ENCODE results near the gene VAV2. TPM values are rescaled to one million over a fixed set of nuclear protein-coding genes. Genes with fewer than 3 reads are reported as not detected.

VAV2 gene
- total RNA-seq, 1 donor from 2014 or later: 8.3 TPM

DNA sequence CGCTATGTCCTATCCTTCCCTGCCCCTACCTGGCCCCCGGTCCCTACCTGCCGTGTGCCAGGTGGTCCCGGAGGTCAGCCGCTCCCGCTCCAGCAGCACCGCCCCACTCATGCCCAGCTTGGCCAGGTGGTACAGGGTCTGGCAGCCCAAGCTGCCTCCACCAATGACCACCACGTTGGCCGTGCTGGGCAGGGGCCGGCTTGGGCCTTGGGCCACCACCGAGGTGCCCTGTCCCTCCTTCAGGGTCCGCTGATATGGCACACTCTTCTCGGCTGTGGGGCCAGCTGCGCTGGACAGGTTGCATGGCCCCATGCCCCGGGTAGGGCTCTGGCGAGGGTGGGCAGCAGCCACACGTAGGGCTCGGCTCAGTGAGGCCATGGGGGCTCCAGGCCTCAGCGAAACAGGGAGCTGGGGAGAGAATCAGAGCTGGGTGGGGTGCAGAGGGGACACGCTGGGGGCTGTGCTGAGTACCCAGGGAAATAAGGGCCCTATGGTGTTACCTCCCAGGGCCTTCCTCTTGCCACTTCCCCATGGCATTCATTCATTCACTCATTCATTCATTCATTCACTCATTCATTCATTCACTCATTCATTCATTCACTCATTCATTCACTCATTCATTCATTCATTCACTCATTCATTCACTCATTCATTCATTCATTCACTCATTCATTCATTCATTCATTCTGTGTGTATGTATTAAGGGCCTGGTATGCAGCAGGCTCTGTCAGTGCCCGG, 258.2 kb downstream of the VAV2 start:
- intact Hi-C loops (cut with DNase I): no loop called here
- H3K4me3 ChIP-seq: no peak overlapping the region
- H3K27ac ChIP-seq: no peak overlapping the region
- H3K9me3 ChIP-seq: no peaks in the 10 kb centered on the region
- H3K27me3 ChIP-seq: no peaks in the 10 kb centered on the region
- peaks cover 16% of the 10 kb centered on the region for H3K4me1 ChIP-seq
- DNase-seq (ENCODE audit: extremely low spot score in 2 of 2): peak in 1 of 2 donors; percentile 32
- TF ChIP-seq POLR2A (IDR thresholded peaks at IDR 0.05): no peak
- no peak for TF ChIP-seq POLR2AphosphoS5 (IDR thresholded peaks at IDR 0.05; ENCODE audit: insufficient read depth in 1 of 2, low read depth in 1 of 2)
- TF ChIP-seq, protein P1, sequence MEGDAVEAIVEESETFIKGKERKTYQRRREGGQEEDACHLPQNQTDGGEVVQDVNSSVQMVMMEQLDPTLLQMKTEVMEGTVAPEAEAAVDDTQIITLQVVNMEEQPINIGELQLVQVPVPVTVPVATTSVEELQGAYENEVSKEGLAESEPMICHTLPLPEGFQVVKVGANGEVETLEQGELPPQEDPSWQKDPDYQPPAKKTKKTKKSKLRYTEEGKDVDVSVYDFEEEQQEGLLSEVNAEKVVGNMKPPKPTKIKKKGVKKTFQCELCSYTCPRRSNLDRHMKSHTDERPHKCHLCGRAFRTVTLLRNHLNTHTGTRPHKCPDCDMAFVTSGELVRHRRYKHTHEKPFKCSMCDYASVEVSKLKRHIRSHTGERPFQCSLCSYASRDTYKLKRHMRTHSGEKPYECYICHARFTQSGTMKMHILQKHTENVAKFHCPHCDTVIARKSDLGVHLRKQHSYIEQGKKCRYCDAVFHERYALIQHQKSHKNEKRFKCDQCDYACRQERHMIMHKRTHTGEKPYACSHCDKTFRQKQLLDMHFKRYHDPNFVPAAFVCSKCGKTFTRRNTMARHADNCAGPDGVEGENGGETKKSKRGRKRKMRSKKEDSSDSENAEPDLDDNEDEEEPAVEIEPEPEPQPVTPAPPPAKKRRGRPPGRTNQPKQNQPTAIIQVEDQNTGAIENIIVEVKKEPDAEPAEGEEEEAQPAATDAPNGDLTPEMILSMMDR (IDR thresholded peaks at IDR 0.05): no peak
- no peaks in the 10 kb centered on the region for H3K36me3 ChIP-seq

DNA sequence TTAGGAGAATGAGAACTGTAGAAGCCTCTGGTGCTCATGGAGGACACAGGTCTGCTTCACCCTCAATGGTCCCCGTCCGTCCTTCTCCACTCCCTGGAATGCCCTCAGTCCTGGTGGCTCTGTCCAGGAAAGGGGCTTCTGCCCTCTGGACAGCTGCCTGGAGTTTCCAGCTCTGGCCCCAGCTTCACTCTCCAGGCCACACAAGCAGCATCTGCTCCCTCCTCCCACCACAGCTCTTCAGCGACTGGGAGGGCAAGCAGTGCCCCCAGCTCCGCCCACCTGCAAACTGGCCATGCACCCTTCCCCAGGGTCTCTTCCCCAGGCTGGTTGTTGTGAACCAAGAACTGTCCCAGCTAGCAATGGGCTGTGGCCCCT, 258.7 kb downstream of the VAV2 start:
- TF ChIP-seq POLR2AphosphoS5 (IDR thresholded peaks at IDR 0.05; ENCODE audit: insufficient read depth in 1 of 2, low read depth in 1 of 2): no peak
- TF ChIP-seq, protein P1 (IDR thresholded peaks at IDR 0.05): no peak
- no peaks in the 10 kb centered on the region for H3K27me3 ChIP-seq
- DNase-seq (ENCODE audit: extremely low spot score in 2 of 2): peak; percentile 44 to 91
- H3K36me3 ChIP-seq: no peaks in the 10 kb centered on the region
- H3K9me3 ChIP-seq: no peaks in the 10 kb centered on the region
- intact Hi-C loops (cut with DNase I): no loop called here
- no peak overlapping the region for H3K4me3 ChIP-seq
- no peak overlapping the region for H3K27ac ChIP-seq
- H3K4me1 ChIP-seq: peaks cover 11% of the 10 kb centered on the region

DNA sequence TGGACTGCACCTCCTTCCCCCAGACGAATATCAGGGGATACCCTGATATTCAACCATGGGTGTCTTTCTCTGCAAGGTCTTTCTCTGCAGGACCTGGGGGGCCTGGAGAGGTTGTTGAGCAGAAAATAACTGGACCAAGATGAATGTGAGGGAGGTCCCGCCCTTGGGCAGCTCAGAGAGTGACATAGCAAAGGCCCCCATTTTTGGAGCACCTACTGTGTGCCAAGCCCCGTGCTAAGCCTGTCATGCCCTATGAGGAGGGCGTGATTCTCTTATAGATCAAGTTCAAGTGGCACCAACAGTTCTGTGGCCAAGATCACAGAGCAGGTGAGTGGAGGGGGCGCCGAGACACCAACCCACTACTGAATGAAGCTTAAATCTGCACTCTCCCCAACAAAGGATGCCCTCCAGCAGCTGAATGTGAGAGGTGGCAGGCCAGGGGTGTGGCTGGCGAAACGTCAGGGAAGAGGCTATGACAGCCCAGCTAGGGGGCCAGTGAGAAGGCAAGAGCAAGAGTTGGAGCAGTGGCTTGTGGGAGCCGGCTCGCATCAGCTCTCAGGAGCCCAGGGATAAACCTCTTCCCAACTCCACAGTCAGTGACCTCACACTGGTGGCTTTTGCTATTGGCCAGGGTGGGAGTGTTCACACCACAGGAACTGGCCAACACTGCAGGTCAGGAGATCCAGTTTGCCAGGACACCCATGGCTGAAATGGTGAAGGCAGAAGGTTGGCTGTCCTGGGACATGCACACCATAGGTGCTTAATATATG, 259.3 kb downstream of the VAV2 start:
- DNase-seq (ENCODE audit: extremely low spot score in 2 of 2): peak in 1 of 2 donors; percentile 72
- intact Hi-C loops (cut with DNase I): no loop called here
- H3K27ac ChIP-seq: no peak overlapping the region
- TF ChIP-seq POLR2A (IDR thresholded peaks at IDR 0.05): no peak
- TF ChIP-seq POLR2AphosphoS5 (IDR thresholded peaks at IDR 0.05; ENCODE audit: insufficient read depth in 1 of 2, low read depth in 1 of 2): no peak
- TF ChIP-seq, protein P1 (IDR thresholded peaks at IDR 0.05): no peak
- H3K4me3 ChIP-seq: no peak overlapping the region
- H3K4me1 ChIP-seq: peaks cover 5% of the 10 kb centered on the region
- H3K9me3 ChIP-seq: no peaks in the 10 kb centered on the region
- no peaks in the 10 kb centered on the region for H3K36me3 ChIP-seq
- no peaks in the 10 kb centered on the region for H3K27me3 ChIP-seq

DNA sequence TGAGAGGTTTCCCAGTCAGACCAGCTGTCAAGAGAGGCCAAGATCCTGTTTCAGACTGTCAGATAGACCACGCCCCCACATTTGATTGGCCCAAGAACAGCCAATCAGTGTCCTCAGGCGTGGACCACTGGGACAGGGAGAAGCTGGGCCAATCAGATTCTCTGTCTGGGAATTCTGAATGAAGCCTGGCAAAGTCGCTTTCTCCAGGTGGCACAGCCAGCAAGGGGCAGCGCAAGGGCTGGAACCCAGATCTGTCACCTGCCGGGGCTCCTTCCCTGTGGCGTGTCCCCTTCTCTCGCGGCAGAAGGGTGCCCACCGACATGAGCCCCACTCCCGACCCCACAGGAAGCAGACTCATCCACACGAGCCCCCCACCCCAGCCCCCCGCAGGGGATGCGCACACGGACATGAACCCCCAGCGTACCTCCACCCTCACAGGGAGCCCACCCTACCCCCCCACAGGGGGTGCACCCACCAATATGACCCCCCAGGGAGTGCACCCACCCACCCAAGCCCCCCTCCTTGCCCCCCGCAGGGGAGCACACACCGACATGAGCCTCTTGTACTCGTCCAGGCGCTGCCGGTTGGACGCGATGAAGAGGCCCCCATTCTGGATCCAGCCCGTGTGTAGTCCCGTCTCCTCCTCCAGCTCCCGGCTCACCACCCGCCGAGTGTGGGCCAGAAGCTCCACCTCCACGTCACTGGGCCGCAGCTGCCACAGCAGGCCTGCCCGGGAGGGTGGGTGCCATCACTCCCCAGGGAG, 260.1 kb downstream of the VAV2 start:
- Histone ChIP-seq H3K36me3 (no peaks in the 10 kb centered on the region), H3K4me1 (no peaks in the 10 kb centered on the region), H3K4me3 (no peak overlapping the region), H3K27ac (no peak overlapping the region), H3K9me3 (no peaks in the 10 kb centered on the region), H3K27me3 (no peaks in the 10 kb centered on the region)
- intact Hi-C loops (cut with DNase I): no loop called here
- no peak for TF ChIP-seq POLR2AphosphoS5 (IDR thresholded peaks at IDR 0.05; ENCODE audit: insufficient read depth in 1 of 2, low read depth in 1 of 2)
- TF ChIP-seq, protein P1 (IDR thresholded peaks at IDR 0.05): no peak
- TF ChIP-seq POLR2A (IDR thresholded peaks at IDR 0.05): no peak
- DNase-seq (ENCODE audit: extremely low spot score in 2 of 2): peak in 1 of 2 donors; percentile 44
